SW480 (cell line): Measurements from ENCODE around the gene ST6GALNAC5.
"Not testable (repeated sequence)": the region's sequence is repeated elsewhere in the genome, so short reads cannot be mapped to it uniquely, and the experiment has no call there.

Experiments used
- DNase-seq: peaks from one replicate; pipeline ENCODE4 v3.0.0-alpha.2; 2016; ENCODE audit warnings: low spot score

Gene ST6GALNAC5

DNA sequence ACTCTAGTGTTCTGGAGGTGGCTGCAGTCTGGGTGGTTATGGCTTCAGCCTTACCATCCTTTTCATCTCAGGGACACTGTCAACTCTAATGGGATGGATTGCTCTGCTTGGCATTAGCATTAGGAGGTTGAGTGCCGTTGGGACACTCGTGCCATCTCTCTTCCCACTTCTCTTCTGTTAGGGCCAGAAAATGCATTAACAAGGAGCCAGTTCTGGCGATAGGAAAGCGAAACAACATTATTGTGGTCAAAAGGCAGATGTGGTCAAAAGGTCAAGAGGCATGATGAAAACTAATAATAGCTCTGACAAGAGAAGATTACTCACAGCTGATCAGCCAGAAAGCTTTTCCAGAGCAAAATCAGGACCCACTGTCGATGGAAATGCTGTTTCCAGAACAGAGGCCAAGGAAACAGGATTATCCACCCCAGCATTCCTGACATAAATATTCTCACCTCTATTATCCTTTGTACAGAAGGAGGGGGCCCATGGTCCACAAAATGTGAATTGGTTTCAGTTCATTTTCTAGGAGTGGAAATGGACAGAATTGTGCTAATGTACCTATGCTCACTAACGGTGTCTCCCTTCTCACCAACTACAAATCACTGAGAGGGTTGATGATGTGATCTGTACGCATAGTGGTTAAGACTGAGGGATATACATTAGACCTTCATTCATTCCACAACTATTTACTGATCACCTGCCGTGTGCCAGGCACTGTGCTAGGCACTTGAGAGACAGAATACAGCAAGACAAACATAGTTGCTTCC is 72.0 kb downstream of the ST6GALNAC5 start:
- DNase-seq, result peak; percentile 36

DNA sequence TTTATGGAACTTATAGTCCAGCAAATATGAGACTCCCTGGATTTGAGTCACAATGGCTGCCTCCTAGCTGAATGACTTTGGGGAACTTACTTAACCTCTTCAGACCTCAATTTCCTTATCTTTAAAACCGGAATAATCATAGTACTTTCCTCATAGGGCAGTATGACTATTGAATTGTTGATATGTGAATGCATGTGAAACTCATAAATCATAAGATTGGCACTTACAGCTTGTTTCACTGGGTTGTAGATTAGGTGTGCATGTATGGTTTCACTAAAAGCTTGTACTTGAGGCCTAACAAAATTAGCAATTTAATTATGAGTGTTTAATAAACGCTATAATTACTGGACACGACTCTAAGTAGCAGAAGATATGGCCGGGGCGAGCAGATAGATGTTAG is 72.5 kb downstream of the ST6GALNAC5 start:
- no peak for DNase-seq

DNA sequence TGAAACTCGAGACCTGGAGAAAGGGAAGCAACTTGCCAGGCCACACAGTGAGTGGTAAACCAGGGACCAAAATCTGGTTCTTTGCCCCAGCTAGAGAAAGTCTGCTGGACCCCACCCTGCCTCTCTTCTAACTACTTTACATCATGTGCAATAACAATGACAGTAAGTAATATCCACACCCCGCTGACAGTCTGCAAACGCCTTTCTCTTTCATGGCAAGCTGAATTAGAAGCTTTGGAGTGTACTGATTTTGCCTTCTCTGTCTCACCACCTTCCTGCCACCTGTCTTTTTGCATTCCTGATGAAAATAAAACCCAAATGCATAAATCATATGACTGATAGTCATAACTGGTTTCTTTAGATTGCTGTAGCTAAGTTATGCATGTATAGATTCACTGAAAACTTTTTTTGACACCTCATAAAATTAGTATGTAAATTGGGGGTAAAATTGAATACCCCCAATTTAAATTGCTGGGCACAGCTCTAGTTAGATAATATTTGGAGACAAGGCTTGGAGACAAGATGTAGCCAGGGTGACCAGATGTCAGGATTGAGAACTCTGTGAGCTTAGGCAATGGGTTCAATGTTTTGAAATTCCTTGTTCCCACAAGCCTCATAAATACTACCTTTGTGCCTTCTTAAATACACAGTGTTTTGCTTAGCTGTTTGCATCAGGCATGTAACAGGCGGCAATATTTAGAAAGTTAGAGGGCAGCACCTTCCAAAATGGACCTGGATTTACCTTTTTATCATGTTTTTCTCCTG is 73.5 kb downstream of the ST6GALNAC5 start:
- no peak for DNase-seq

DNA sequence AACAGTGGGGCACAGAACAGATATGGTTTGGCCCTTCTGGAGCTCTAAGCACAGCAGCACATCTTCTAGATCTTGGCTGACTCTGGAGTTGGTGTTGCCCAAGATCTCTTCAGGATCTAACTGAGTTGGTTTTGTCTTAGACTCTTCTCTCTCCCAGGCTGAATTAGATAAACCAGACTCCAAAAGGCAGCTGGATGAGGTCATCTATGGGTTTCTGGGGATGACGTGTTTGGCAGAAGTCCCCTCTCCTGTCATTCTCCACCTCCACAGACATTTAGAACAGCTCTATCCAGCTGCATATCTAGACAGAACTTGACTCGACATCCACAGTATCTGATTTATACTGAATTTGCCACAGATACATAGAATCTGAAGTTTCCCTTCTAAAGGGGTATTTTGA is 75.3 kb downstream of the ST6GALNAC5 start:
- no peak for DNase-seq

DNA sequence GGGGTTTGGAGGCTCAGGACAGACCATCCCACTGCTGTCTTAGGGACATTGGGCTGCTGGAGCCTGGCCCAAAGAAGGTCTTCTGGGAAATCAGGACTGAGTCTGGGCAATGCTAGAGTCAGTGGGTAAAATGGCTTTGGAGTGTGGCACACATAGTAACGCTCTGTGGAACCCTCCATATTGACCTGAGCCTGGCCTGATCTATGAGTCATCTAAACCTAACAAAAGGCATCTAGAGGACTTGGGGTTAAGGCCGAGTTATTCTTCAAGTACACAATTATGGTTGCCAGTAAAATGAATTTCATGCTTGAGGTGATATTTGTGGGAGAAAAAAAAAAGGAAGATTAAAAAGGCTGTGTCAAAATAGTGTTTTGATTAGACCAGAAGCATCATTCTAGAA is 77.7 kb downstream of the ST6GALNAC5 start:
- DNase-seq, result peak; percentile 18

DNA sequence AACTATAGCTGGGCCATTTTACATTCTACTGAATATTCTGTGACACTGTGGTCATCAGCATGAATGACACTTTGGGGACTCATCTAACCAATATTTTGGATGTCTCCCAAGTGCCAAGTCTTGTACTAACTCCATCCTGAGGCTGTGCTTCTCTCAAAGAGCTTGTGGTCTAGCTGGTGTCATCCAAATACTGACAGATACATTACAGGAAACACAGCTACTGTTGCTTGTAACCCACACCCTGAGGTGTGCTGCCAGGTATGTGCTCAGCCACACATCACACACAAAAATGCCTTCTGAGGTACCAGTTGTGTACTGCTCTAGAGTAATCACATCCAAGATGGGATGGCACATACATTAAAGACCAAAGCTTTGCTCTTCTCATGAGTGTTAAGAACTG is 81.6 kb downstream of the ST6GALNAC5 start:
- DNase-seq, result no peak

DNA sequence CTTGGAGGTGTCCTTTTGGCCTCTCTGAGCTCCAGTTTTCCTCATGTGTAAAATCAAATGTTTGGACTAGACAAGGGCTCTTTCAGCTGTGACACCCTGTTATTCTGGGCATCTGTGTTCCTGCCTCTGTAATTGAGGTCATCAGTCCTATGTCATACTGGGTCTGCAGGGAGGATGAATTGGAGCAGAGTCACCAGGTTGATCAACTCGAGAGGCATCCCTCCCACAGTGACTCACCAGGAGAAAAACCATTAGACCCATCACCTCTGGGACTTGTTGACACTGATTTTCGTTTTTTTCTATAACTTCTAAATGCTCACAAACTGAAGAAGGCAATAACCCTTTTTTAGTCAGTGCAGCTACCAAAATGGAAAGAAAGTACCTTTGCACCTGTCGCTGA is 82.2 kb downstream of the ST6GALNAC5 start:
- DNase-seq, result no peak

DNA sequence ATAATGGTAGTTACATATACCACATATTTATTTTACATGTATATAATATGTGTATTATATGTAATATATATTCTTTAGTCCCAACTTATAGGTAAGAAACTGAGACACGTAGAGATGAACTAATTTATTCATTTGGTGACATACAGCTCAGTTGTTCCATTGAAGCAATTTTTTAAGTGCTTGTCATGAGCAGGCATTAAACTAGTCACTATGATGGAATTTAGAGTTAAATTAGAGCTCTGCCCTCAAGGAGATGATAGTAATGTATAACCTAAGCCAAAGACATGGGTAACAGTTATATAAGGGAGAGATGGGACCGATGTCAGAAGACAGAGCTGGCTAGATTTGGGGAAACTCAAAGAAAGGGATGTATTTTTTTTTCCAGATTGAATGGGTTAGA is 83.0 kb downstream of the ST6GALNAC5 start:
- DNase-seq, result no peak

DNA sequence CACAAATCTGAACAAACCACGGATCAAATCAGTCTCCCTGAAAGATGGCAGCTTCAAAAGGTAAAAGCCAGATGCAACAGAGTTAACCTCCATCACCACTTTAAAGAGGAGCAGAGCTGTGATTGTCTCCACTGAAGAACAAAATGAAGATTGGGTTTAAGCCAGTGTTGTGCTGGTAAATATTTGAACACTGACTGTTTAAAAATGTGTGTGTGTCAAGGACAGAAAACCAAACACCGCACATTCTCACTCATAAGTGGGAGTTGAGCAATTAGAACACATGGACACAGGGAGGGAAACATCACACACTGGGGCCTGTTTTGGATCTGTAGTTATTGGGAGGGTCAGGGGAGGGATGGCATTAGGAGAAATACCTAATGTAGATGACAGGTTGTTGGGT is 83.9 kb downstream of the ST6GALNAC5 start:
- no peak for DNase-seq

DNA sequence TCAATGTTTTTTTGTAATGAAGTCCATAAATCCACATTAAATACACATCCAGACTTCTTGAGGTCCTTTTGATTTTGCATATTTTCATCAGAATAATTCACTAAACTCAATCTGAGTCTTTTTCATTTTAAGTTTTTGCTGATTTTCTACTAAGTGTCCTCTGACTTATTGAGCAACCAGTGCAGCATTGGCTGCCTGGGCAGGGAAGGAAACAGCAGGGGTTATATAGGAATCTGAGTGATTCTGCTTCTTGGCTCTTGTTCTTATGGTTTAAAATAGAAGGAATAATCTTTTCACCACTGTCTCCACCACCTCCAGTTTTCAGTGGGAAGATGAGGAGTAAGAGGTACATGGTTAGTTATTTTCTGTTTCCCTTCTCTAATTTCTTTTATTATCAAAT is 88.4 kb downstream of the ST6GALNAC5 start:
- no peak for DNase-seq

DNA sequence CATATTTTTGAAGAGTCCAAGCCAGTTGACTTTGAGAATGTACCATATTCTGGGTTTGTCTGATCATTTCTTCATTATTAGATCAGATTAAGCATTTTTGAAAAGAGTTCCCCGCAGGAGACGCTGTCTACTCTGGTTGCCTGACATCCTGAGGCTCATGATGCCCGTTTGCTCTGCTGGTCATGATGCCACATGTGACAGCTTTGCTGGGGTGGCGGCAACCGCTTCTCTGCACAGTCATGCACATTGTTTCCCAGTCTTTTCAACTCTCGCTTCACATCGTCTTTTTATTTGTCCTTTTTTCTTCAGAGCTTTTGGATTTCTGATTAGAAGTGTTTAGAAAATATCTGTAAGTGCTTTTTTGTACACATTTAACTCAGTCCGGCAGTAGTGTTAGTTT is 90.7 kb downstream of the ST6GALNAC5 start:
- DNase-seq, result no peak

DNA sequence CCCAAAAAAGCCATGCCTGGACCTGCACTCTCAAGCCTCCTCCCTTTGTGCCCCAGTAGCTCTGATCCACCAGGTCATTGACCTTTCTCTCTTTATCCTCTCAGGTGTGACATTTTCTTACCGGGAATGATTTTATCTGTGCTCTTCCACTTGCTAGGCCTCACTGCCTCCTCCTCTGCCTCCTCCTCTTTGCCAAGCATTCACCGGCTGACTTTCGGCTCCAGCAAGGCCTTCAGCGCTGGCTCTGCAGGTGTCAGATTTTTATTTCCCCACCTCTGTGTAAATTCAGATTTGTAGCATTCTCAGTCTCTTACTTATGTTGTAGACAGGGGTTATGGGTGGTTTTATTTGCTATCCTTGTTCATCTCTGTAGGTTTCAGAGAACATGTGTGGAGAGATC is 91.5 kb downstream of the ST6GALNAC5 start:
- no peak for DNase-seq

DNA sequence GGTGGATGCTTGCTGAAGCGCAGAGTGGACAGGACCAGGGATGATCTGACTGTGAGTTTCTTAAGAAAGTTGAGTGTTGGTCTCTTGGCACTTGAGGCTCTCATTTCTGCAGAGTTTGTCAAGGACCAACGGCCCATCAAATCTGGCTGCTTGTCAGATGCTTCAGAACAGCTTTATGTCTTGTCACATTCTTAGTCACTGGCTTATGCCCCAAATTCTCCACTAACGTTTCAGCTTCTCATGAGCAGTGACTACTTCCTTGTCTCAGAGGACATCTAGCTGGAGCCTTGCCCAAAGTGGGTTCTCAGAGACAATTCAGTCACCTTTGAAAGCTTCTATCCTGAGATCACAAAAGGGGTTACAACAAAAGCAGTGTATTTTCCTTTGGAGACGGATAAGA is 92.3 kb downstream of the ST6GALNAC5 start:
- DNase-seq, result no peak

DNA sequence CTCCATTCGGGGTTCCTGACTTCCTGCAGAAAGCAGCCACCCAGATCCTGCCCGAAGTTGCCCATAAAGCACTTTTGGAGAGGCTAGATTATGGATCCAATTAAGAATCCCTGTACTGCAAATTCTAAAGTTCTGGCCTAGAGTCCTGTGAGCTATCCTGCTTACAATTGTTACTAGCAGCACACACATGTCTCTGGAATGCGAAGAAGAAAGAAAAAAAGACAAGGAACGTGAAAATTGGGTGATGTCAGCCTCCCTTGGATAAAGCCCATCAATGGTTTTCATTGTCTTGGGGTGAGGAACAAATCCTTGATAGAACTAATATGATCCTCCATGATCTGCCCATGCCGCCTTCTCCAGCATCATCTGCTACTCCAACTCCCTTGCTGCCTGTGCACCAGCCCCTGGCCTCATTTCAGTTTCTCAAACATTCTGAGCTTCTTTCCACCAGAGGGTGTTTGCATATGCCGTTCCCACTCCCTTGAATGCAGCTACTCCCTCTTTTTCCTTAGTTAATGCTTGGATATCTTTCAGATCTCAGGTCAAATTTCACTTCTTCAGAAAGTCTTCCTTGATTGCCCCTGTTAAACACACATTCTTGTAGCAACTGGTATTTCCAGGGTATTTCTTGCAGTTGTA is 94.0 kb downstream of the ST6GALNAC5 start:
- no peak for DNase-seq

DNA sequence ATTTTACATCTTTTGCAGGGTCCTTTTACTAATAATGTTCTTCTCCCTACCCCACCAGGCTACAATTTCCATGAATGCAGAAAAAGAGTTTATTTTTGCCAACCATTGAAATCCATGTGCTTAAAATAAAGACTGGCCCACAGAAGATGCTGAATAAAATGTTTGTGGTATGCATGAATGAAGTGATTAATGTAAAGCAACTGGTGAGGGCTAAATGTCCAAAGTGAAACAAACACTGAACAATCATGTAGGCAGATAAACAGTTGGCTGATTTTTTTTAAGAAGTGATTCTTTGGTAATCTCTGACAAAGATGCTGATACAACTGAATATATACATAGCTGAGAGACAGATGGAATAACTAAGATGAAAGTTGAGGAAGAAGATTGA is 94.5 kb downstream of the ST6GALNAC5 start:
- DNase-seq, result no peak

DNA sequence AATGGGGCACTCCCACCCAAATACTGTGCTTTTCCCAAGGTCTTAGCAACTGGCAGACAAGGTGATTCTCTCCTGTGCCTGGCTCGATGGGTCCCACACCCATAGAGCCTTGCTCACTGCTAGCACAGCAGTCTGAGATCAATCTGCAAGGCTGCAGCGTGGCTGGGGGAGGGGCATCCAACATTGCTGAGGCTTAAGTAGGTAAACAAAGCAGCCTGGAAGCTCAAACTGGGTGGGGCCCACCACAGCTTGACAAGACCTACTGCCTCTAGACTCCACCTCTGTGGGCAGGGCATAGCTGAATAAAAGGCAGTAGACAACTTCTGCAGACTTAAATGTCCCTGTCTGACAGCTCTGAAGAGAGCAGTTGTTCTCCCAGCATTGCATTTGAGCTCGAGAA is 114.0 kb downstream of the ST6GALNAC5 start:
- DNase-seq, result not testable (repeated sequence)

DNA sequence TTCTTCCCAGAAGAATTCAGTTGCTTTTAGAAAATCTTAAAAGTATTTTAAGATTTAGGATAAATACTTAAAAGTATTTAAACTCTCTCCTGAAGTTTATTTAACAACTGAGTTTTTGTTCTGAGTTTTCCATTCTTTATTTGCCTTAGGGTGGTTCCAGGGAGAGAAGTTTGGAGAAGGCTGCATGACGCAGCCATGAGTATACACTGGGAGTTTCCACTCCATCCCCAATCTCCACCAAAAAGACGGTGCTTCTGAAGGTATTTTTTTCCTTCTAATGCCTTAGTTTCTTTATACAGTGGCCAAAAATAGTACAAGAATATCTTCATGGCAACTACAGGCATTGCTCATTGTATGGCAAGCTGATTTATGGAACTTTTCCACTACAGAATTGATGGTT is 122.7 kb downstream of the ST6GALNAC5 start:
- DNase-seq, result no peak

DNA sequence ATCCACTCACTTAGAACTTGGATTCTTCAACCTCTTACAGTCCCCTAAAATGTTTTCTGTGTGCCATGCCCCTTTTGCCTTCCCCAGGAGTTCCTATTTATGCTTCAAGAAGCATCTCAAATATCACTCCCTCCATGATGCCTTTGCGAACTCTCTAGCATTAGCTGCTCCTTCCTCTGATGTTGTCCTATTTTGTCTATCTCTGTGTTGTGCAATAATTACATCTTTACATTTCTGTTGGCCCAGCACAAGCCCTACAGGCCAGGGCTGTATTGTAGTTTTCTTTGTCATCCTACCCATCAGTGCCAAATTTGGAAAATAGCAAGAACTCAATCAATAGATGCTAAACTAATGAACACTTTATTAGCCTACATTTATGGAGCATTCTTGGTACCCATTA is 125.8 kb downstream of the ST6GALNAC5 start:
- no peak for DNase-seq

DNA sequence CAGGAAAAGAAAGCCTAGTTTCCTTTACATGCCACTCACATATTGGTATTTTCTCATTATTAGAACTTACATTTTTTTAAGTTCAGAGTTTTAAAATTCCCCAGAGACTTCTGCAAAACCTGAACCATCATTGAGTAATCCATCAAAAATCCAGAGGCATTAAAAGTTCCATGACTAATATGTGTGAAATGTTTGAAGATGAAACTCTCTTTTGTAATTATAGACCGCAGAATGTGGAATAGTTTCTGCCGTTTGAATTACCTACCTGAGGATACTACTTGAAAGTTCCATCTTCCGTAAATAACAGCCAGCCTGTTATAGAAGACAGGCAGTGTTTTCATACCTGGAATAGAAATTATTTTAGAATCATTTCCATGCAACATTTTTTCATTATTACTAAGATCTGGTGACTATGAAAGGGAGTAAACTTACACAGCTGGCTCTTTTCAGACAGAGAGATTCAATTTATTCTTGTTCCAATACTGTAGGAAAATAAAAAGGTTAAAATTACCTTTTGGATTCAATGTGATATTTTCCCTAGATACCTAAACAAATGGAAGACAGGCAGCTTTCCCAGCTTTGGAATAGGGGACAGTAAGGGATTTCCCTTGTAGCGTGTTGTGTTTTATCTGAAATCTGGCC is 131.4 kb downstream of the ST6GALNAC5 start:
- peak; percentile 92 for DNase-seq

DNA sequence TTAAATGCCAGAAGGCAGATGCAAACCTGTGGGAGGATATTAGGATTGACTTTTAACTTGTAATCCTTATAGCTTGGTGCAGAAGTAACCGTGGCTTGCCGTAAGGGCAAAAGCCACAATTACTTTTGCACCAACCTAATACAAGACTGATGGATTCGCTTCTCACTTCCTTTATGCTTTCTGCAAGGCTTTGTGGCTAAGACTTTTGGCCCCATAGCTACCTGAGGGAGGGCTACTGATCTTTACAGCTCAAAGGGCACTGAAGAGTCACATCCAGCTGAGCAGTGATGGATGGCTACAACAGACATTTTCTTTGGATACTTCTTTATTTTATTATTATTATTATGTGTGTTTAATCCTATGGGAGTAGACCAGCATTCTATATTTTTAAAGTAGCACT is 140.4 kb downstream of the ST6GALNAC5 start:
- DNase-seq, result no peak

DNA sequence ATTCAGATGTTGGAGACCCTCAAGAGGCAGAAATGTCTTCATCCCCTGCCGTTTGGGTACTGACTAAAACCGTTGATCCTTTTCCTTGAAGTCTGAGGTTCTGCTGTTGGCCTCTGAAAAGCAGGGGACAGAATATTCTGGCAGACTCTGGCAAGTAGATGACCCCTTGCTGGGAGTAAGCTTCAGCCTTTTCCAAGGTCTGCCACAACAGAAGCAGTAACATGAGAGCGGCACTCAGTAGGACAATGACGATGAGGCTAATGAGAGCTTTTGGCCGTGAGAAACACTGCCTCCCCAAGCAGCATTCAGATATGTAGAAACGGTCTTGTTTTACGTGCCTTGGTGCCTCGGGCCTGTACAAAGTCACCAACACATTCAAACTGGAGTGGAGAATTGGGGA is 143.7 kb downstream of the ST6GALNAC5 start:
- no peak for DNase-seq

DNA sequence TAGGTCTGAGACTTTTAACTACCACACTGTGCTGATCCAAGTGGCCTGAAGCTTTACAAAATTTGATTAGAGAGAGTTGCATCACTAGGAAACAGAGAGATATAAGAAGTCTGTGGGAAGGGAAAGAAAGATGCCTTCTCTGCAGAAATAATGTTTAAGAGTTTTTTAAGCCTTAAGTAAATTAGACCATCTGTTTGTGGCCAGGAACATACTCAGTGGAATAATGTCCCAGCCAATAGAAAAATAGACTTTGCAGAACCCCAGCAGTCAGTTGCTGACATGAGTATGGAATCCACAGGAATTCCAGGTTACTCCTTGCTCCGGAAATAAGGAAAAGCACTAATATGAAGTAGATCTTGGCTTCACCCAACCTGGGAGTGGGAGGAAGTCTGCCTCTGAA is 144.8 kb downstream of the ST6GALNAC5 start:
- no peak for DNase-seq
